Endothelial cell of umbilical vein (primary cell): ENCODE results near the gene GPR107. TPM values are rescaled to one million over a fixed set of nuclear protein-coding genes. Genes with fewer than 3 reads are reported as not detected.

Experiments used
- BruUV-seq: library from RNA; stranded (reverse); fragments of 400-500 nt; replicated peaks from 2 replicates; lab custom pipeline; 2021; lab: Mats Ljungman, UMichigan
- CTCF ChIA-PET: fragments of 300-600, 350-600 bp; sonication (Branson Sonifier 250); formaldehyde crosslinking; loops from one replicate; lab custom pipeline; 2021; ENCODE audit warnings: antibody characterized with exemption, inconsistent platforms; lab: Charles Lee
- POLR2A ChIA-PET: fragments of 300-600, 350-600 bp; sonication (Branson Sonifier 250); formaldehyde crosslinking; loops from one replicate; lab custom pipeline; 2021; ENCODE audit warnings: antibody characterized with exemption, inconsistent platforms; lab: Charles Lee
- DNase-seq: peaks from one replicate; pipeline ENCODE4 v3.0.0-alpha.2; 2011; ENCODE audit warnings: low read depth, low spot score
- FAIRE-seq: peaks from 2 replicates; lab custom pipeline; 2011; peaks lifted over from hg19 to GRCh38; lab: Jason Lieb, UNC
- H2AFZ ChIP-seq: 2 replicates; pipeline ENCODE4 v1.6.0; 2012; ENCODE audit warnings: low read depth, low read length, control low read depth, inconsistent platforms
- H3K27ac ChIP-seq: 2 replicates; pipeline ENCODE4 v1.5.1; 2011; ENCODE audit warnings: low read depth, mild to moderate bottlenecking, control low read depth, low read length, moderate library complexity; ENCODE audit not compliant: insufficient read depth
- H3K27me3 ChIP-seq, 2 experiments: 2 replicates each; pipeline versions ENCODE4 v1.6.0 to v1.6.1; 2011; ENCODE audit warnings: low read length in 2 of 2, mixed read lengths in 1 of 2; ENCODE audit not compliant: control insufficient read depth in 2 of 2, insufficient read depth in 2 of 2
- H3K36me3 ChIP-seq, 2 experiments: 2 replicates in 1 of 2; 3 replicates in 1 of 2; pipeline ENCODE4 v1.5.1; 2011; ENCODE audit warnings: low read length in 2 of 2, mild to moderate bottlenecking in 1 of 2, moderate library complexity in 1 of 2; ENCODE audit not compliant: control insufficient read depth in 2 of 2, insufficient read depth in 2 of 2; ENCODE audit errors: extremely low read depth in 1 of 2
- H3K4me1 ChIP-seq: 3 replicates; pipeline ENCODE4 v1.5.1; 2011; ENCODE audit warnings: mild to moderate bottlenecking, low read length; ENCODE audit not compliant: control insufficient read depth, insufficient read depth; ENCODE audit errors: extremely low read depth
- H3K4me2 ChIP-seq: 2 replicates; pipeline ENCODE4 v1.6.1; 2011; ENCODE audit warnings: low read length, control low read depth, mixed read lengths; ENCODE audit not compliant: insufficient read depth
- H3K4me3 ChIP-seq, 3 experiments: fragments of 200-600 bp in 1 of 3; sonication (generic), shearing (Covaris generic) in 1 of 3; replicated peaks in 1 of 3; 2 replicates each; pipeline ENCODE4 v1.5.1; 2011 to 2016; ENCODE audit warnings: control low read depth in 3 of 3, low read length in 3 of 3, mild to moderate bottlenecking in 2 of 3, inconsistent platforms in 1 of 3, low read depth in 1 of 3, moderate library complexity in 1 of 3; ENCODE audit not compliant: insufficient read depth in 1 of 3
- H3K79me2 ChIP-seq: 2 replicates; pipeline ENCODE4 v1.6.0; 2012; ENCODE audit warnings: low read length, inconsistent platforms; ENCODE audit not compliant: control insufficient read depth, insufficient read depth
- H3K9ac ChIP-seq: replicated peaks from 2 replicates; pipeline ENCODE3; 2011; ENCODE audit warnings: low read length, control low read depth; ENCODE audit not compliant: insufficient read depth; ENCODE audit errors: extremely low read depth
- H3K9me1 ChIP-seq: replicated peaks from 3 replicates; pipeline ENCODE4 v1.6.0; 2011; ENCODE audit warnings: mild to moderate bottlenecking, low read length; ENCODE audit not compliant: control insufficient read depth, insufficient read depth; ENCODE audit errors: extremely low read depth
- H3K9me3 ChIP-seq: replicated peaks from 2 replicates; pipeline ENCODE4 v1.5.1; 2012; ENCODE audit warnings: low read length, inconsistent platforms; ENCODE audit not compliant: control insufficient read depth, insufficient read depth
- H4K20me1 ChIP-seq: replicated peaks from 2 replicates; pipeline ENCODE3; 2011; ENCODE audit warnings: mild to moderate bottlenecking, low read length; ENCODE audit not compliant: control insufficient read depth, insufficient read depth; ENCODE audit errors: extremely low read depth
- CTCF ChIP-seq, 2 donors: IDR thresholded peaks; 1 replicate in 1 of 2; 2 replicates in 1 of 2; pipeline ENCODE4 v1.5.1; 2011; ENCODE audit warnings: low read length in 2 of 2, mild to moderate bottlenecking in 2 of 2, moderate library complexity in 2 of 2, control low read depth in 1 of 2, inconsistent platforms in 1 of 2, low read depth in 1 of 2; ENCODE audit not compliant: insufficient read depth in 1 of 2; ENCODE audit errors: extremely low read depth in 1 of 2
- EZH2 ChIP-seq: IDR thresholded peaks from 2 replicates; pipeline ENCODE4 v1.6.1; 2012; ENCODE audit warnings: borderline replicate concordance, low read depth, mild to moderate bottlenecking, moderate library complexity, low read length, inconsistent platforms; ENCODE audit not compliant: severe bottlenecking
- FOS ChIP-seq: IDR thresholded peaks from 2 replicates; pipeline ENCODE4 v1.6.1; 2011; ENCODE audit warnings: mild to moderate bottlenecking, low read length, moderate library complexity, borderline replicate concordance; ENCODE audit not compliant: insufficient read depth
- GATA2 ChIP-seq: IDR thresholded peaks from 2 replicates; pipeline ENCODE4 v1.7.0; 2011; ENCODE audit warnings: low read depth, mild to moderate bottlenecking, moderate library complexity, mixed read lengths, low read length; ENCODE audit not compliant: insufficient read length, insufficient read depth
- JUN ChIP-seq: IDR thresholded peaks from 2 replicates; pipeline ENCODE4 v1.6.1; 2011; ENCODE audit warnings: borderline replicate concordance, low read depth; ENCODE audit not compliant: insufficient read length, insufficient read depth
- MAX ChIP-seq: IDR thresholded peaks from 2 replicates; pipeline ENCODE4 v1.6.1; 2011; ENCODE audit not compliant: insufficient read depth, insufficient read length
- MYC ChIP-seq: IDR thresholded peaks from one replicate; pipeline ENCODE4 v1.6.1; 2011; ENCODE audit warnings: mild to moderate bottlenecking, low read depth, low read length
- POLR2A ChIP-seq: IDR thresholded peaks from 2 replicates; pipeline ENCODE4 v1.6.1; 2012; ENCODE audit warnings: low read depth, mild to moderate bottlenecking, control low read depth, low read length
- POLR2AphosphoS5 ChIP-seq: IDR thresholded peaks from 2 replicates; pipeline ENCODE4 v1.6.1; 2012; ENCODE audit warnings: low read depth, mild to moderate bottlenecking, control low read depth, low read length, moderate library complexity; ENCODE audit not compliant: insufficient read depth
- dilution Hi-C: fragments of 300-500 bp; cut with MboI; formaldehyde crosslinking; loops from one replicate; pipeline ENCODE4 v1.15.0; 2019; ENCODE audit warnings: low sequenced_read_pairs; ENCODE audit not compliant: extremely low pct_ligation_motif_present
- intact Hi-C: fragments of 100-400 bp; cut with micrococcal nuclease; formaldehyde crosslinking; loops from one replicate; pipeline ENCODE4 v1.10.0; 2022
- polyA plus RNA-seq, 4 experiments: library from polyadenylated mRNA; depleted of rRNA in 3 of 4; stranded (reverse) in 3 of 4; unstranded in 1 of 4; fragments of >200 nt; gene quantifications; 2 replicates each; pipeline versions ENCODE4 v1.2.1 to v1.2.3, GENCODE V29; 2011 to 2012; ENCODE audit warnings: missing spikeins in 1 of 4
- total RNA-seq: library from RNA; stranded (reverse); gene quantifications from 2 replicates; pipeline ENCODE4 v1.2.3, GENCODE V29; 2021

GPR107 gene
- total and polyA plus RNA-seq, 2 donors (not counting 3 experiments of a cell fraction or from before 2014, with no cell fraction given), result 27.2 to 38.9 TPM

- POLR2A ChIA-PET, result no interaction called here
- no peak for DNase-seq
- H3K27me3 ChIP-seq, result peaks cover 2 to 4% of the 10 kb centered on the region in 2 experiments
- H3K4me2 ChIP-seq, result no peak overlapping the region
- H3K79me2 ChIP-seq, result no peaks in the 10 kb centered on the region
- peak overlapping the region; percentile 77 for H2AFZ ChIP-seq
- dilution Hi-C loops, result no loop called here
- intact Hi-C loops, result no loop called here
- no peak overlapping the region for H3K9ac ChIP-seq
- H3K36me3 ChIP-seq, result no peaks in the 10 kb centered on the region
- peak overlapping the region; percentile 14 for H3K27ac ChIP-seq
- no peaks in the 10 kb centered on the region for H3K9me1 ChIP-seq
- no peak for FAIRE-seq
- CTCF ChIA-PET, result no interaction called here
- TF ChIP-seq CTCF (IDR thresholded peaks at IDR 0.05; ENCODE audit: extremely low read depth in 1 of 2, insufficient read depth in 1 of 2, low read depth in 1 of 2, low read length in 2 of 2) (no peak), MYC (no peak), FOS (no peak), JUN (no peak), GATA2 (no peak), POLR2AphosphoS5 (no peak), MAX (no peak), EZH2 (no peak), POLR2A (no peak)
- H3K9me3 ChIP-seq, result no peaks in the 10 kb centered on the region
- H3K4me1 ChIP-seq, result peaks cover 2% of the 10 kb centered on the region
- BruUV-seq, result no TSS peak
- no peaks in the 10 kb centered on the region for H4K20me1 ChIP-seq
- H3K4me3 ChIP-seq, result no peak overlapping the region
Measured at GRCh38 chr9:130150779-130151382, 97.2 kb downstream of the GPR107 start.
